Measurements from ENCODE around the gene FRRS1L. TPM values are rescaled to one million over a fixed set of nuclear protein-coding genes. Genes with fewer than 3 reads are reported as not detected.

The FRRS1L gene
- total RNA-seq, 1 donor from 2014 or later = 0.32 TPM

Other genes with a start within 250 kb of the FRRS1L start
- gene ELP1, start 233.1 kb downstream of the FRRS1L start, total RNA-seq = 14.5 TPM
- gene ABITRAM, start 232.8 kb downstream of the FRRS1L start, total RNA-seq = 10.4 TPM
- 53.1 TPM for gene CTNNAL1, start 153.8 kb downstream of the FRRS1L start, total RNA-seq
- 62.3 TPM for gene TMEM245, start 47.3 kb downstream of the FRRS1L start, total RNA-seq
- 48.6 TPM for gene EPB41L4B, start 153.8 kb upstream of the FRRS1L start, total RNA-seq